H1 (cell line): ENCODE data around the gene MAP3K3. TPM values are rescaled to one million over a fixed set of nuclear protein-coding genes. Genes with fewer than 3 reads are reported as not detected.

ENCODE experiments used
- CTCF ChIA-PET: fragments of 300-600 bp; sonication (Branson Sonifier 250); formaldehyde crosslinking; loops from one replicate; lab custom pipeline; 2021; ENCODE audit not compliant: partially characterized antibody; lab: Charles Lee
- POLR2A ChIA-PET: fragments of 300-600 bp; sonication (Branson Sonifier 250); formaldehyde crosslinking; loops from one replicate; lab custom pipeline; 2021; ENCODE audit warnings: inconsistent platforms; ENCODE audit not compliant: partially characterized antibody; lab: Charles Lee
- DNase-seq, 2 experiments: peaks; one replicate each; pipeline versions ENCODE4 v3.0.0 to v3.0.0-alpha.2; 2010 to 2022; ENCODE audit warnings: low spot score in 2 of 2, low read depth in 1 of 2, mixed read lengths in 1 of 2
- FAIRE-seq: peaks from 2 replicates; lab custom pipeline; 2011; peaks lifted over from hg19 to GRCh38; lab: Jason Lieb, UNC
- H2AFZ ChIP-seq: 2 replicates; pipeline ENCODE4 v1.8.1; 2012; ENCODE audit warnings: low read length, inconsistent platforms
- H2AK5ac ChIP-seq: 2 replicates; pipeline ENCODE4 v1.6.1; 2013; ENCODE audit warnings: low read depth, low read length
- H2BK120ac ChIP-seq: replicated peaks from 2 replicates; pipeline ENCODE3; 2013; ENCODE audit warnings: low read depth, low read length, inconsistent platforms
- H2BK12ac ChIP-seq: 2 replicates; pipeline ENCODE4 v1.6.1; 2013; ENCODE audit warnings: low read depth, low read length
- H2BK15ac ChIP-seq: 2 replicates; pipeline ENCODE4 v1.6.1; 2013; ENCODE audit warnings: low read length
- H2BK20ac ChIP-seq: 2 replicates; pipeline ENCODE4 v1.6.1; 2013; ENCODE audit warnings: low read length
- H2BK5ac ChIP-seq: 2 replicates; pipeline ENCODE4 v1.6.1; 2013; ENCODE audit warnings: low read depth, low read length
- H3K14ac ChIP-seq: 2 replicates; pipeline ENCODE4 v1.6.1; 2013; ENCODE audit warnings: inconsistent platforms; ENCODE audit not compliant: insufficient read length
- H3K18ac ChIP-seq: 2 replicates; pipeline ENCODE4 v1.6.1; 2013; ENCODE audit warnings: low read length; ENCODE audit errors: extremely low read depth
- H3K23ac ChIP-seq: 2 replicates; pipeline ENCODE4 v1.6.1; 2013; ENCODE audit warnings: inconsistent platforms; ENCODE audit not compliant: insufficient read length
- H3K23me2 ChIP-seq: 2 replicates; pipeline ENCODE4 v1.6.1; 2013; ENCODE audit warnings: low read depth, low read length
- H3K27ac ChIP-seq: 2 replicates; pipeline ENCODE4 v1.6.1; 2011; ENCODE audit warnings: low read depth, low read length, inconsistent platforms
- H3K27me3 ChIP-seq, 4 experiments: replicated peaks in 1 of 4; 1 replicate in 1 of 4; 2 replicates in 3 of 4; pipeline versions ENCODE4 v1.6.1 to v1.8.1; 2011 to 2013; ENCODE audit warnings: low read length in 3 of 4, mild to moderate bottlenecking in 3 of 4, inconsistent platforms in 2 of 4, mixed read lengths in 2 of 4, moderate library complexity in 1 of 4; ENCODE audit not compliant: control insufficient read depth in 3 of 4, insufficient read depth in 3 of 4; ENCODE audit errors: extremely low read depth in 1 of 4
- H3K36me3 ChIP-seq, 4 experiments: 2 replicates each; pipeline versions ENCODE4 v1.6.1 to v1.8.1; 2011 to 2013; ENCODE audit warnings: mild to moderate bottlenecking in 4 of 4, low read length in 3 of 4, moderate library complexity in 2 of 4, control low read depth in 1 of 4, inconsistent platforms in 1 of 4; ENCODE audit not compliant: insufficient read depth in 4 of 4, control insufficient read depth in 2 of 4
- H3K4ac ChIP-seq: replicated peaks from 2 replicates; pipeline ENCODE3; 2013; ENCODE audit warnings: low read length, low read depth, mixed read lengths, inconsistent platforms; ENCODE audit not compliant: insufficient read length
- H3K4me1 ChIP-seq, 4 experiments: replicated peaks in 1 of 4; 1 replicate in 1 of 4; 2 replicates in 3 of 4; pipeline versions ENCODE4 v1.6.1 to v1.8.1; 2011 to 2013; ENCODE audit warnings: low read length in 3 of 4, inconsistent platforms in 2 of 4, mixed read lengths in 1 of 4; ENCODE audit not compliant: insufficient read depth in 4 of 4, control insufficient read depth in 3 of 4
- H3K4me2 ChIP-seq, 2 experiments: 2 replicates each; pipeline versions ENCODE4 v1.6.1 to v1.8.1; 2011 to 2013; ENCODE audit warnings: low read depth in 2 of 2, low read length in 2 of 2, control low read depth in 1 of 2, inconsistent platforms in 1 of 2, mild to moderate bottlenecking in 1 of 2; ENCODE audit not compliant: insufficient read depth in 1 of 2
- H3K4me3 ChIP-seq, 4 experiments: fragments of 200-600, 300-600 bp in 1 of 4; sonication (generic), shearing (Covaris generic), sonication (Bioruptor Twin) in 1 of 4; 2 replicates each; pipeline versions ENCODE4 v1.5.1 to v1.8.1; 2011 to 2016; ENCODE audit warnings: low read length in 4 of 4, low read depth in 3 of 4, control low read depth in 2 of 4, inconsistent platforms in 2 of 4, mild to moderate bottlenecking in 2 of 4, mixed read lengths in 1 of 4, moderate library complexity in 1 of 4; ENCODE audit not compliant: insufficient read depth in 2 of 4; ENCODE audit errors: extremely low read depth in 1 of 4
- H3K56ac ChIP-seq: replicated peaks from 2 replicates; pipeline ENCODE3; 2013; ENCODE audit warnings: low read depth, mild to moderate bottlenecking, mixed read lengths, low read length, inconsistent platforms; ENCODE audit not compliant: insufficient read length
- H3K79me1 ChIP-seq: 2 replicates; pipeline ENCODE4 v1.6.1; 2013; ENCODE audit warnings: low read depth, low read length, control low read depth
- H3K79me2 ChIP-seq, 2 experiments: 2 replicates each; pipeline versions ENCODE4 v1.6.1 to v1.8.1; 2012 to 2013; ENCODE audit warnings: low read length in 2 of 2, mild to moderate bottlenecking in 2 of 2, inconsistent platforms in 1 of 2; ENCODE audit not compliant: insufficient read depth in 2 of 2, control insufficient read depth in 1 of 2
- H3K9ac ChIP-seq, 4 experiments: replicated peaks in 1 of 4; 1 replicate in 1 of 4; 2 replicates in 3 of 4; pipeline versions ENCODE4 v1.6.1 to v1.8.1; 2011 to 2013; ENCODE audit warnings: low read depth in 3 of 4, low read length in 3 of 4, control low read depth in 2 of 4, mild to moderate bottlenecking in 2 of 4, moderate library complexity in 2 of 4, inconsistent platforms in 1 of 4; ENCODE audit errors: extremely low read depth in 1 of 4
- H3K9me3 ChIP-seq, 2 experiments: 2 replicates each; pipeline versions ENCODE4 v1.6.1 to v1.8.1; 2012 to 2013; ENCODE audit warnings: mild to moderate bottlenecking in 2 of 2, moderate library complexity in 2 of 2, control low read depth in 1 of 2, inconsistent platforms in 1 of 2, low read depth in 1 of 2, low read length in 1 of 2, mixed read lengths in 1 of 2; ENCODE audit not compliant: insufficient read depth in 2 of 2
- H4K20me1 ChIP-seq, 2 experiments: replicated peaks in 1 of 2; 2 replicates each; pipeline versions ENCODE3 to v1.8.1; 2011 to 2013; ENCODE audit warnings: inconsistent platforms in 2 of 2, low read length in 2 of 2, mild to moderate bottlenecking in 1 of 2; ENCODE audit not compliant: insufficient read depth in 2 of 2, control insufficient read depth in 1 of 2
- H4K5ac ChIP-seq: 2 replicates; pipeline ENCODE4 v1.6.1; 2013; ENCODE audit warnings: low read length, low read depth, mixed read lengths, inconsistent platforms; ENCODE audit not compliant: insufficient read length
- H4K8ac ChIP-seq: 2 replicates; pipeline ENCODE4 v1.8.0; 2013; ENCODE audit warnings: mild to moderate bottlenecking, moderate library complexity, low read length, inconsistent platforms; ENCODE audit not compliant: insufficient read depth; ENCODE audit errors: extremely low read depth
- H4K91ac ChIP-seq: replicated peaks from 2 replicates; pipeline ENCODE3; 2013; ENCODE audit warnings: low read length, mixed read lengths, inconsistent platforms; ENCODE audit not compliant: insufficient read length
- RBBP5 ChIP-seq: IDR thresholded peaks from 2 replicates; pipeline ENCODE4 v1.7.1; 2012; ENCODE audit warnings: low read depth, mild to moderate bottlenecking, inconsistent platforms, low read length, moderate library complexity, borderline replicate concordance
- SIX5 ChIP-seq: IDR thresholded peaks from 2 replicates; pipeline ENCODE4 v1.6.1; 2011; ENCODE audit warnings: mild to moderate bottlenecking, low read depth, low read length
- TEAD4 ChIP-seq: IDR thresholded peaks from 2 replicates; pipeline ENCODE4 v1.6.1; 2012; ENCODE audit warnings: low read depth, low read length, inconsistent platforms, mixed read lengths
- WGBS, 2 experiments: shearing (Covaris generic) in 1 of 2; methylation state at CpG; one replicate each; pipeline versions ENCODE4 v1.1.6 to v1.1.7; 2013 to 2015; ENCODE audit warnings: low lambda C conversion rate in 2 of 2, mixed read lengths in 2 of 2, inconsistent platforms in 1 of 2, low coverage in 1 of 2, missing lambda C conversion rate in 1 of 2; ENCODE audit not compliant: insufficient replicate concordance in 2 of 2, insufficient coverage in 1 of 2, insufficient read length in 1 of 2; ENCODE audit errors: extremely low coverage in 1 of 2, missing lambda C conversion rate in 1 of 2; 5-methylcytosine and 5-hydroxymethylcytosine counted together
- polyA plus RNA-seq, 7 experiments: library from polyadenylated mRNA; depleted of rRNA in 3 of 7; stranded (reverse) in 5 of 7; unstranded in 2 of 7; fragments of >200 nt in 5 of 7; fragments of 200-250 nt in 2 of 7; gene quantifications; 1 replicate in 5 of 7; 2 replicates in 1 of 7; 4 replicates in 1 of 7; pipeline versions ENCODE4 v1.2.1 to v1.2.3, GENCODE V29; 2011 to 2013; ENCODE audit warnings: missing spikeins in 2 of 7, mixed read lengths in 2 of 7
- total RNA-seq: library from RNA; stranded (reverse); fragmentation: NEBNext Ultra II Directional; extraction: Animal tissue kit (Norgen Biotek cat#: 25700); gene quantifications from 2 replicates; pipeline ENCODE4 v1.2.1, GENCODE V29; 2021
- TF ChIP-seq, protein P1 (sequence below): IDR thresholded peaks from 2 replicates; pipeline ENCODE4 v1.6.1; 2012; ENCODE audit warnings: inconsistent platforms

Gene MAP3K3
- total and polyA plus RNA-seq, 2 of the 8 experiments (the other 6 are each of a cell fraction or from before 2014, with no cell fraction given) = 10.3 to 21.0 TPM

DNA sequence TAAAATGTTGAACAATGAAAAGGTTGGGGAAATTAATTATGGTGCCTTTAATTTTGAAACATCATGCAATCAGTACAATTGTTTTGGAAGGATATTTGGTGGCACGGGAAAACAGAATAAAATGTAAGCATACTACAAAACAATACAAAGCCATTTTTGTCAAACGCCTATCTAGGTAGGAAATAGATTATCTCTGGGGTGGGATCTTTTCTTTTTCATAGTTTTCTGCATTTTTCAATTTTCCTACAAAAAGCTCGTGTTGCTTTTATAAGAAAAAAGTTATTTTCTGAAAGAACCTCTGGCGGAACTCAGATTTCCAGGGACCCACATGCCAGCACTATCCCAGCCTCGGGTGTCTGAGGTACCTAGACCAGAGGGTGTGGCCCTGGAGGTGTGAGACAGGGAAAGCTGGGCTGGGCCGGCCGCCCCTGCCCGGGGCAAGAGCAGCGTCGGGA is 961 bp upstream of the MAP3K3 start:
- peak overlapping the region in 3 of 4 experiments; percentile 59 to 65 (median 62); a peak in 5 of 7 replicates for H3K9ac ChIP-seq

More for the DNA sequence above, 961 bp upstream of the MAP3K3 start:
- H3K27ac ChIP-seq = peak overlapping the region; percentile 41; the same call in 1 of the 2 replicates
- peak overlapping the region; percentile 96 for H4K8ac ChIP-seq
- peaks cover 5 to 26% of the 10 kb centered on the region in 2 experiments for H3K79me2 ChIP-seq
- DNase-seq = no peak
- no peak overlapping the region for H2AFZ ChIP-seq
- H2BK12ac ChIP-seq = no peak overlapping the region
- H3K79me1 ChIP-seq = peaks cover 3% of the 10 kb centered on the region; the same call in 1 of the 2 replicates
- peak overlapping the region; percentile 9 for H3K56ac ChIP-seq
- peak overlapping the region; percentile 97 for H3K18ac ChIP-seq
- H3K27me3 ChIP-seq = no peaks in the 10 kb centered on the region
- H3K36me3 ChIP-seq = no peaks in the 10 kb centered on the region
- POLR2A ChIA-PET = interaction anchor here (0.7 to 1.8 kb wide), 9 partner anchors 9 to 145 kb away, joined by 3 to 9 read pairs (median 4); partner anchors contain the start of gene ACE
- H3K14ac ChIP-seq = no peak overlapping the region
- TF ChIP-seq RBBP5 (no peak), SIX5 (no peak), TEAD4 (no peak)
- TF ChIP-seq, protein P1, sequence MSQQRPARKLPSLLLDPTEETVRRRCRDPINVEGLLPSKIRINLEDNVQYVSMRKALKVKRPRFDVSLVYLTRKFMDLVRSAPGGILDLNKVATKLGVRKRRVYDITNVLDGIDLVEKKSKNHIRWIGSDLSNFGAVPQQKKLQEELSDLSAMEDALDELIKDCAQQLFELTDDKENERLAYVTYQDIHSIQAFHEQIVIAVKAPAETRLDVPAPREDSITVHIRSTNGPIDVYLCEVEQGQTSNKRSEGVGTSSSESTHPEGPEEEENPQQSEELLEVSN = peak; percentile 35; the same call in 1 of the 2 replicates
- H2AK5ac ChIP-seq = no peak overlapping the region
- no peak for FAIRE-seq
- H3K4me3 ChIP-seq = peak overlapping the region; percentile 46 to 82 (median 66)
- peaks cover 0 to 8% of the 10 kb centered on the region in 2 experiments for H4K20me1 ChIP-seq
- peak overlapping the region; percentile 93 for H2BK5ac ChIP-seq
- peak overlapping the region; percentile 95 for H4K5ac ChIP-seq
- H3K23me2 ChIP-seq = peaks cover 6% of the 10 kb centered on the region
- H3K4me1 ChIP-seq = peaks cover 2 to 5% (median 3%) of the 10 kb centered on the region in 4 experiments; a peak in 3 of 7 replicates
- H2BK120ac ChIP-seq = no peak overlapping the region
- no peak overlapping the region for H3K4ac ChIP-seq
- H3K9me3 ChIP-seq = no peaks in the 10 kb centered on the region
- H2BK20ac ChIP-seq = no peak overlapping the region
- CTCF ChIA-PET = interaction anchor here (0.6 to 4.1 kb wide), 5 partner anchors 9 to 215 kb away, joined by 3 to 22 read pairs (median 3); no protein-coding TSS in a partner anchor
- 16% methylated on average over 7 of the region's 10 CpGs; no CpG with 5 or more reads in 1 of the 2 experiments for WGBS, 2 experiments
- H3K23ac ChIP-seq = no peak overlapping the region
- no peak overlapping the region for H2BK15ac ChIP-seq
- no peak overlapping the region for H4K91ac ChIP-seq
- H3K4me2 ChIP-seq = peak overlapping the region; percentile 49 to 70; a peak in 3 of 4 replicates
